ENCODE data around the gene ATF2. TPM values are rescaled to one million over a fixed set of nuclear protein-coding genes. Genes with fewer than 3 reads are reported as not detected.

ATF2 gene
- total and polyA plus RNA-seq, 2 donors (not counting 1 experiment from before 2014, with no cell fraction given) = 52.7 to 64.5 TPM

DNA sequence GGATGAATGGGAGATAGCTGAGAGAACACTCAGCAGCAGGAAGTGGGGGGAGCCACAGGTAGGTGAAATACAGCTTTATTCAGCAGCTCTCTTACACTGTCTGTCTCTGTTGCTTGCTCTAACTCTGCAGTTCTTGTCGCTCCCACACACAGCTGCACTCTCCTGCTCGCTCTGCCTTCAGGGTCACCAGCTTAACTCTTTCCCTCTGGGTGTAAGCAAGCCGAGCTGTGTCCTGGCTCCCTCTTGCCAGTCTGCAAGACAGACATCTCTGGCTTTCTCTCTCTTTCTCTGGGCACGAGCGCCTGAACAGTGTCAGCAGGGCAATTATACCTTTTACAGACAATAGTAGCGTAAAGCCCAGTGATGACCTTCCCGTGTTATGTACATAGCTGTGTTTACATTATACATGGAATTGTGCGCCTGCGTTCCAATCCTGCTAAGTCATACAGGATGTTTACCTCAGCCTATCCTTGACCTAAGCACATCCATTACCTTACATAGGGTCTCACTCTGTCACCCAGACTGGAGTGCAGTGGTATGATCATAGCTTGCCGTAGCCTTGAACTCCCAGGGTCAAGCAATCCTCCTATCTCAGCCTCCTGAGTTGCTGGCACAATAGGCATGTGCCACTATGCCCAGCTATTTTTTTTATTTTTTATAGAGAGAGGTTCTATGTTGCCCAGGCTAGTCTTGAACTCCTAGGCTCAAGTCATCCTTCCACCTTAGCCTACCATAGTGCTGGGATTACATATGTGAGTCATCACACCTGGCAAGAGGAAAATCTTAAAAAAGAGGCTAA lies 105.0 kb downstream of the ATF2 start:
- Histone ChIP-seq H3K27me3 (ENCODE audit: control insufficient read depth, insufficient read depth, low read length) (no peaks in the 10 kb centered on the region), H3K4me2 (ENCODE audit: extremely low read depth, insufficient read depth, low read length) (no peak overlapping the region), H3K4me3 (replicated peaks in 1 of 4; ENCODE audit: control extremely low read depth in 1 of 4, insufficient read depth in 1 of 4, low read depth in 3 of 4, low read length in 4 of 4) (no peak overlapping the region), H3K27ac (ENCODE audit: insufficient read depth, low read length) (no peak overlapping the region), H3K9ac (ENCODE audit: insufficient read depth, low read length) (no peak overlapping the region), H3K4me1 (ENCODE audit: control insufficient read depth, extremely low read depth, insufficient read depth, low read length) (no peaks in the 10 kb centered on the region), H4K20me1 (ENCODE audit: control insufficient read depth, extremely low read depth, insufficient read depth, low read length) (no peaks in the 10 kb centered on the region), H3K9me3 (ENCODE audit: control insufficient read depth, insufficient read depth, low read depth, low read length) (no peaks in the 10 kb centered on the region), H2AFZ (ENCODE audit: low read length) (no peak overlapping the region), H3K36me3 (ENCODE audit: control insufficient read depth, insufficient read depth, low read length) (no peaks in the 10 kb centered on the region), H3K79me2 (ENCODE audit: control insufficient read depth, insufficient read depth, low read length) (no peaks in the 10 kb centered on the region)
- TF ChIP-seq, protein P1, sequence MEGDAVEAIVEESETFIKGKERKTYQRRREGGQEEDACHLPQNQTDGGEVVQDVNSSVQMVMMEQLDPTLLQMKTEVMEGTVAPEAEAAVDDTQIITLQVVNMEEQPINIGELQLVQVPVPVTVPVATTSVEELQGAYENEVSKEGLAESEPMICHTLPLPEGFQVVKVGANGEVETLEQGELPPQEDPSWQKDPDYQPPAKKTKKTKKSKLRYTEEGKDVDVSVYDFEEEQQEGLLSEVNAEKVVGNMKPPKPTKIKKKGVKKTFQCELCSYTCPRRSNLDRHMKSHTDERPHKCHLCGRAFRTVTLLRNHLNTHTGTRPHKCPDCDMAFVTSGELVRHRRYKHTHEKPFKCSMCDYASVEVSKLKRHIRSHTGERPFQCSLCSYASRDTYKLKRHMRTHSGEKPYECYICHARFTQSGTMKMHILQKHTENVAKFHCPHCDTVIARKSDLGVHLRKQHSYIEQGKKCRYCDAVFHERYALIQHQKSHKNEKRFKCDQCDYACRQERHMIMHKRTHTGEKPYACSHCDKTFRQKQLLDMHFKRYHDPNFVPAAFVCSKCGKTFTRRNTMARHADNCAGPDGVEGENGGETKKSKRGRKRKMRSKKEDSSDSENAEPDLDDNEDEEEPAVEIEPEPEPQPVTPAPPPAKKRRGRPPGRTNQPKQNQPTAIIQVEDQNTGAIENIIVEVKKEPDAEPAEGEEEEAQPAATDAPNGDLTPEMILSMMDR (conservative IDR thresholded peaks at IDR 0.05 in 1 of 2, IDR thresholded peaks at IDR 0.05 in 1 of 2; ENCODE audit: low read depth in 1 of 2, low read length in 2 of 2) = no peak
- no peak for TF ChIP-seq EZH2 (IDR thresholded peaks at IDR 0.05; ENCODE audit: low read length, missing control alignments)
- DNase-seq (ENCODE audit: low read depth in 2 of 2) = no peak

- H3K4me2 ChIP-seq (ENCODE audit: extremely low read depth, insufficient read depth, low read length) = no peak overlapping the region
- H3K27me3 ChIP-seq (ENCODE audit: control insufficient read depth, insufficient read depth, low read length) = no peaks in the 10 kb centered on the region
- H3K4me1 ChIP-seq (ENCODE audit: control insufficient read depth, extremely low read depth, insufficient read depth, low read length) = no peaks in the 10 kb centered on the region
- H3K9me3 ChIP-seq (ENCODE audit: control insufficient read depth, insufficient read depth, low read depth, low read length) = no peaks in the 10 kb centered on the region
- H3K36me3 ChIP-seq (ENCODE audit: control insufficient read depth, insufficient read depth, low read length) = no peaks in the 10 kb centered on the region
- no peak overlapping the region for H3K4me3 ChIP-seq (replicated peaks in 1 of 4; ENCODE audit: control extremely low read depth in 1 of 4, insufficient read depth in 1 of 4, low read depth in 3 of 4, low read length in 4 of 4)
- no peak for TF ChIP-seq EZH2 (IDR thresholded peaks at IDR 0.05; ENCODE audit: low read length, missing control alignments)
- TF ChIP-seq, protein P1 (conservative IDR thresholded peaks at IDR 0.05 in 1 of 2, IDR thresholded peaks at IDR 0.05 in 1 of 2; ENCODE audit: low read depth in 1 of 2, low read length in 2 of 2) = no peak
- no peak for DNase-seq (ENCODE audit: low read depth in 2 of 2)
- H4K20me1 ChIP-seq (ENCODE audit: control insufficient read depth, extremely low read depth, insufficient read depth, low read length) = no peaks in the 10 kb centered on the region
- no peak overlapping the region for H3K9ac ChIP-seq (ENCODE audit: insufficient read depth, low read length)
- H3K27ac ChIP-seq (ENCODE audit: insufficient read depth, low read length) = no peak overlapping the region
- no peaks in the 10 kb centered on the region for H3K79me2 ChIP-seq (ENCODE audit: control insufficient read depth, insufficient read depth, low read length)
- H2AFZ ChIP-seq (ENCODE audit: low read length) = no peak overlapping the region
Measured at GRCh38 chr2:175057078-175057685, 110.8 kb downstream of the ATF2 start.

DNA sequence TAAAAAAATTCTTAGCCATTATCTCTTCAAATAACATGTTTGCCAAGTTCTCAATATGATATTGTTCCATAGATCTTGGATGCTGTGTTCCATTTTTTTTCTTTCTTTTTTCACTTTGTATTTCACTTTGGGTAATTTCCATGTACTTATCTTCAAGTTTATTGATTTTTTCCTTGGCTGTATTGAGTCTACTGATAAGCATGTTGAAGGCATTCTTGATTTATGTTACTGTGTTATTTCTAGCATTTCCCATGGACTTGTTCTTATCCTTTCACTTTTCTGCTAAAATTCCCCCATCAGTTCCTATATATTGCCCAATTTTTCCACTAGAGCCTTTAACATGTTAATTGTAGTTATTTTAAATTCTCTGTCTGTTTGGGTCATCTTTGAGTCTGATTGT lies 112.0 kb downstream of the ATF2 start:
- Histone ChIP-seq H3K79me2 (ENCODE audit: control insufficient read depth, insufficient read depth, low read length) (no peaks in the 10 kb centered on the region), H3K4me3 (replicated peaks in 1 of 4; ENCODE audit: control extremely low read depth in 1 of 4, insufficient read depth in 1 of 4, low read depth in 3 of 4, low read length in 4 of 4) (no peak overlapping the region), H3K4me2 (ENCODE audit: extremely low read depth, insufficient read depth, low read length) (no peak overlapping the region), H3K4me1 (ENCODE audit: control insufficient read depth, extremely low read depth, insufficient read depth, low read length) (no peaks in the 10 kb centered on the region), H3K27me3 (ENCODE audit: control insufficient read depth, insufficient read depth, low read length) (no peaks in the 10 kb centered on the region), H3K36me3 (ENCODE audit: control insufficient read depth, insufficient read depth, low read length) (no peaks in the 10 kb centered on the region), H2AFZ (ENCODE audit: low read length) (no peak overlapping the region), H3K9me3 (ENCODE audit: control insufficient read depth, insufficient read depth, low read depth, low read length) (no peaks in the 10 kb centered on the region), H4K20me1 (ENCODE audit: control insufficient read depth, extremely low read depth, insufficient read depth, low read length) (no peaks in the 10 kb centered on the region), H3K9ac (ENCODE audit: insufficient read depth, low read length) (no peak overlapping the region), H3K27ac (ENCODE audit: insufficient read depth, low read length) (no peak overlapping the region)
- DNase-seq (ENCODE audit: low read depth in 2 of 2) = no peak
- TF ChIP-seq, protein P1 (conservative IDR thresholded peaks at IDR 0.05 in 1 of 2, IDR thresholded peaks at IDR 0.05 in 1 of 2; ENCODE audit: low read depth in 1 of 2, low read length in 2 of 2) = no peak
- TF ChIP-seq EZH2 (IDR thresholded peaks at IDR 0.05; ENCODE audit: low read length, missing control alignments) = no peak
